Stimulated activated CD4-positive, alpha-beta T cell treated with anti-CD3 and anti-CD28 coated beads, TNF-alpha, amount 100 ng/mL, for 48 hours (primary cell): ENCODE measurements around the gene LRIT3.

Source experiments
- DNase-seq, 3 donors: peaks; one replicate each; pipeline ENCODE4 v3.0.0-alpha.2; 2020; ENCODE audit warnings: low read depth in 3 of 3

Gene LRIT3

GRCh38 chr4:109847896-109848442 lies at the start of gene LRIT3:
Gene LRIT3 (plus strand): TSS chr4:109848107. CDS start chr4:109848202, 95 bp downstream.
- DNase-seq: no peak

DNA sequence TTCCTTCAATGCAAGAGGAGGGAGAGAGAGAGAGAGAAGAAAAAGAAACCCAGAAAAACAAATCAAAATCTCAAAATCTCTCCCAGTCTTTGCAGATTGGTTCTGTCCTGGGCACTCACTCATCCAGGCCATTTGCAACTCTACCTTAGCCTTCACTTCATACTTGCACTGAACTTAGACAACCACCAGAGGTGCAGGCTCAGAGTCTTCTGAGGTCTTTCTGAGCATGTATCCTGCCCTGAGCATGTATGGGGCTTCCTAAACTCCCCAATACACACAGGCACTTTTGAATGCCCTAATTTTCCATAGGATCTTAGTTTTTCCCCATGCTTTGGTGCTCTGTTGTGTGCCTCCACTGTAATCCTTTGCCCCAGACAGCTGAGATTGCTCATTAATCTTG lies 49.0 kb upstream of the LRIT3 start:
- no peak for DNase-seq

- no peak for DNase-seq
Measured at GRCh38 chr4:109801099-109801789, 46.7 kb upstream of the LRIT3 start.

DNA sequence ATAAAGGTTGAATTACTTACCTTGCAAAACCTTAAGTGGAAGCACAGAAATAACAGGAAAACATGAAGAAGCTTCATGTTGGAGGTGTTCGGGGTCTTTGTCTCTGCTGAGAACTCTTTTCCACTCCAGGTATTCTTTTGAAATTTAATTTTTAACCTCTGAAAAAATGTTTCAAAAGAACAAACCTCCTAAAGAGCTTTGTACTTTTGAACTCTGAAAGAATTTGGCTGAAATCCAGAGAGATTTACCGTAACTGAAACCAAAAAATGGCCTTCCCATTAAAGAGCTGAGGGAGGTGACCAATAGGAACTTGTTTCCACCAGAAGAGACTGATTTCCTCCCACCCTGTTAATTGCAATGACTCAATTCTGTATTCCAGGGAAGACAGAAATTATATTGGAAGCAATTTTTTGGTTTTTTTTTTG lies 46.0 kb upstream of the LRIT3 start, which contains the start of gene CFI:
CFI (minus strand) TSS at position 105 of the 425 bp plus-strand sequence; CDS start at position 77, 28 bp downstream.
- DNase-seq: no peak

GRCh38 chr4:109803924-109804571 lies 43.9 kb upstream of the LRIT3 start:
- DNase-seq: no peak

DNA sequence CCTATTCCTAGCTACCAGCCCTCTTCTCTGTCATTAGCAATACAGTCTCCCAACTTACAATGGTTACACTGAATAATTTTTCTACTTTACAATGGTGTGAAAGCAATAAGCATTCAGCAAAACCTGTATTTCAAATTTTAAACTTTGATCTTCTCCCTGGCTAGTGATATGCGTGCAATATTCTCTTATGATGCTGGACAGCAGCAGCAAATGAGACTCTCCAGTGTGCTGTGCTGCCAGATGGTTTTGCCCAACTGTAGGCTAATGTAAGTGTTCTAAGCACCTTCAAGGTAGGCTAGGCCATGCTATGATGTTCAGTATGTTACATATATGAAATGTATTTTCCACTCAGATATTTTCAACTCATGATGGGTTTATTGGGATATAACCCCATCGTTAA lies 38.3 kb upstream of the LRIT3 start:
- no peak for DNase-seq

DNA sequence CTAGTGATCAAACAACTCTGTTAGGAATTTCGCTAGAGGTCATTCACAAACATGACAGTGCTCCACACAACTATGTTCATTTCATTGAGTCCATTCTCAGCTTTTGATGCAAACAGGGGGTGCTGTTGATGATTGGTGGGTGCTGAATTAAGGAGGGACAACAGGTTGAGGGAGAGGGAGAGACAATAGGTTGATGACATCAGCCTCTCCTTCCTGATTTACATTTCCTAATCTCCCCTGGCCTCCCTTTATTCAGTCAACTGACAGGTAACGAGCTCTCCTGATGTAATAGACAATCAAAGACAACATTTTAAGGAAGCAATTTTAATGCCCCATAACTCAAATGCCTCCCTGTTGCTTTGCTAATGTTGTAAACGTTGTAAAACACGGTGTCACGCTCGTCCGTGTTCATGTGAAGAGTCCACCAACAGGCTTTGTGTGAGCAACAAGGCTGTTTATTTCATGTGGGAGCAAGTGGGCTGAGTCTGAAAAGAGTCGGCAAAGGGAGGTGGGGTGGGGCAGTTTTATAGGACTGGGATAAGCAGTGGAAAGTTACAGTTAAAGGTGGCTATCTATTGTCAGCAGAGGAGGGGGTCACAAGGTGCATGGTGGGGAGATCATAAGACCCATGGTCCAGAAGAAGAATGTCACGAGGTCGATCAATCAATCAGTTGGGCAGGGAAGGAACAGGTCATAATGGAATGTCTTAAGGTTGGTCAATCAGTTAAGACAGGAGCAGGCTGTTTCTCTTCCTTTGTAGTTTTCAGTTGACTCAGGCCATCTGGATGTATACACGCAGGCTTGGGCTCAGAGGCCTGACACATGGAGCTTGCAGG lies 37.1 kb upstream of the LRIT3 start:
- no peak for DNase-seq

- DNase-seq: no peak
Measured at GRCh38 chr4:109811707-109812106, 36.2 kb upstream of the LRIT3 start.

DNA sequence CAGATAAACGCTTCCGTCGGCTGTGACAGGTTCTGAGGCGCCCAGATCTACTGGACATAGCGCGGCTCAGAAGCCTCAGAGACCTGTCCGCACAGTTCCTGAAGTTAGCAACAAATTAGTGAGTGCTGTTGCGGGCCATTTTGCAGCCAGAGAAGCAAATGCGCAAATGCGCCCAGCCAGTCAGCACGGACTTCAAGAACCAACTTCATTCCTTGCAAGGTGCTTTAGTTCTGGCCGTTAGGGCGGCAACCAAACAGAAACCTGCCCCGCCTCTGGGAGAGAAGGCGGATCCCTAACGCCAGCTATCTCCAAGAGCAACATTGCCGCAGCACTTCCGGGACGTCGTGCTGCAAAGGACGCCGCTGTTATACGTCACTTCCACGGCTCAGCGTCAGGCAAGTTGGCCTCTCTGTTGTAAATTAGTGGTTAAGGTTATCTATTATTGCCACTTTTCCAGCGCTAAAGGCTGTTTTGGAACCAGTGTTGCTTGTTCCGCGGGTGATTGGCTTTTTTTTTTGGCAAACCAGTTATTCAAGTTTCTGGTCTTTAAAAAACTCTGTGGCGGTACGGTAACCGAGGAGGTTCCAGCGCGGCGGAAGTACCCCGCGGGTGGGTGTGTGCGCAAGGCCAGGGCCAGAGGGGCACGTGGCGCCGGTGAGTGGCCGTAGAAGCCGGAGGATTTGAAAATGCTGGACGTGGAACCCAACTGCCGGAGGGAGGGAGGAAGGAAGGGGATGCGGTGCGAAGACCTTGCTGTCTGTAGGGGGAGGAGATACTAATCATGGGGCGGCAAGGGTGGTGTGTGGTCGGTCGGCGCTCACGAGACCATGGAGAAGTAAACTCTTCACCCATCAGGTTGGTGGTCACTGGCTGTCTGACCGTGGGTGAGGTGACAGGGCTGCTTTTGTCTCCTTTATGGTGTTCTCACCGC lies 32.5 kb upstream of the LRIT3 start, which contains the start of gene GAR1:
GAR1 (plus strand) TSS at position 612 of the 931 bp plus-strand sequence. CDS start 403 bp downstream, outside the sequence.
- peak; percentile 79 to 83 (median 80) for DNase-seq

DNA sequence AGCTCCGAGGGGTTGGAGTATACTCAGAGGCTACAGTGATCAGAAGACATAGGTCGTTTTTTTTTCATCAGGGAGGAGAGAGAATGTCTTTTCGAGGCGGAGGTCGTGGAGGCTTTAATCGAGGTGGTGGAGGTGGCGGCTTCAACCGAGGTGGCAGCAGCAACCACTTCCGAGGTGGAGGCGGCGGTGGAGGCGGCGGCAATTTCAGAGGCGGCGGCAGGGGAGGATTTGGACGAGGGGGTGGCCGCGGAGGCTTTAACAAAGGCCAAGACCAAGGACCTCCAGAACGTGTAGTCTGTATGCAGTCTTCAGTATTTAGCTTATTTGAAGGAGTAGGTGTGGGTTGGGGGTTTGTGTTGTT lies 31.8 kb upstream of the LRIT3 start:
- peak in 2 of 3 donors; percentile 1 to 25 for DNase-seq

DNA sequence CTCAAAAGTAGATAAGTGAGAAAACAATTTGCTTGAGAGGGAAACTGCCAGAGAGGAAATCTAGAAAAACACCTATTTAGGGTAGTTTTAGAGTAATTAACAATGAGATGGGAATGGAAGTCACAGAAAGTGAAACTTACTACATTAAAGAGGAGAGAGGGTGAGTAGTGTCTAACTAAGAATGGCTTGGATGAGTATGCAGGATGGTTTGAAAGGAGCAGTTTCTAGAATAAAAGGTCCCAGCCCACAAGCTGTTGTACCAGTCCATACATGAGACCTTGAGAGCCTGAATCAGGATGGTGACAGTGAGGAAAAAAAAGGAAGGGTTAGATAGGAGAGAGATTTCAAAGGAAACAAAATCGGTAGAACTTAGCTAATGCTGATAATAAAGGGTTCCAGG lies 31.0 kb upstream of the LRIT3 start:
- no peak for DNase-seq

DNA sequence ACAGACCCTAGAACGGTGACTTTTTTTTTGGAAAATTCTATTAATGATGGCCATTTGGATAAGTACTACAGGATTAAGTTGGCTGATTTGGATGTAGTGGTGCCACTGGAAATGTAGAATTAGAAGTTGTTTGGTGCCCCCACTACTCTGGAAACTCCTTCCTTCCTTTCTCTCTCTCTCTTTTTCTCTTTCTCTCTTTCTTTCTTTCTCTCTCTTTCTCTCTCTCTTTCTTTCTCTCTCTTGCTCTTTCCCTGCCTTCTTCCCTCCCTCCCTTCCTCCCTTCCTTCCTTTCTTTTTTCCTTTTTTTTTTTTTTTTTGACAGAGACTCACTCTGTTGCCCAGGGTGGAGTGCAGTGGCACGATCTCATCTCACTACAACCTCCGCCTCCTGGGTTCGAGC lies 29.6 kb upstream of the LRIT3 start:
- DNase-seq: no peak

GRCh38 chr4:109820563-109820962 lies 27.3 kb upstream of the LRIT3 start:
- no peak for DNase-seq

DNA sequence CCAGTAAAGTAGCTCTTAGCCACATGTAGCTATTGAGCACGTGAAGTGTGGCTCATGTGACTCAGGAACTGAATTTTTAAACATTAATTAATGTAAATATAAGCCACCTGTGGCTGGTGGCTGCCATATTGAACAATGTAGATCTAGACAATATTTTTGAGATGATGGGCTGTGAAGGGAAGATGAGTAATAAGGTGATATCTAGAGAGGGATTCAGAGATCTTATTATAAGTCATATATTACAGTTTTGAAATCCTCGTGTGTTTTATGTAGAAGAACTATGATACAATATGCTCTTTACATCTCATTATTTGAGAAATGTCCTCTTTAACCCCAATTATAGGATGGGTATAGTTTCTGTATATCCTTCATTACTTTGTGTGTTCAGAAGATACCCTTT lies 26.7 kb upstream of the LRIT3 start:
- no peak for DNase-seq

DNA sequence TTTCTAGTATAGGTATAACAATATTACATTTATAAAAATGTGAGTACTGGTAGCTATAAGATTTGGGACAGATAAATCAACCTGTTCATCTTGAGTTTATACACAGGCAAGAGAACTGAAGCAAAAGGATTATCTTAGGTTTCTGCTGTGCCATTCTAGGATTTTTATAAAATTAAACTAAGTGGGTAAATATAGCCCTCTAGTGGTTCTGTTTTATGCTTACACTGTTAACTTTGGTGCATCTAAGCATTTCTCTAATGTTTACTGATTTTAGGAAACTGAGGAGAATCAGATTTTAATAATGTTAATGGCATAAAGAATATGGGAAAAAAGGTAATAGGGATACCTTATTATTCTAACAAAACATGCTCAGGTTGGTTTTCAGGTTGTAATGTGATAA lies 21.2 kb upstream of the LRIT3 start:
- no peak for DNase-seq

- no peak for DNase-seq
Measured at GRCh38 chr4:109827672-109828071, 20.2 kb upstream of the LRIT3 start, which contains the start of gene RRH. Gene RRH (plus strand): TSS chr4:109827972. CDS start chr4:109828028, 56 bp downstream.

DNA sequence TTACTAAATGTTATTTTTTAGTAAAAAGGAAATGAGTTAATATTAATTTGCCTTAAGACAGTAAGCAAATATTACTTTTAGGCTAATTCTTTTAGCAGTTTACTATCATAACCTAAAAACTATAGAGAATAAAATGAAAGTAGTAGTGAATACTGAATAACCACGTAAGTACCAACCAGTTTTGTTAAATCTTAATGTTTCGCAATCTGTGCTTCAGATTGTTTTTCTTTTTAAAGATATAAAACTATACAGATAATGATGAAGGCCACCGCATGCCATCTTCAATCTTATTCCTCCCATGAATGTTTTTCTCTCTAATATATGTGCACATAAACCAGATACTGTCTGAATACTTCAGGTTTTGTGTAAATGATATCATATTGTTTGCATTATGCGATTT lies 14.2 kb upstream of the LRIT3 start:
- no peak for DNase-seq

GRCh38 chr4:109836985-109837384 lies 10.9 kb upstream of the LRIT3 start:
- DNase-seq: no peak

DNA sequence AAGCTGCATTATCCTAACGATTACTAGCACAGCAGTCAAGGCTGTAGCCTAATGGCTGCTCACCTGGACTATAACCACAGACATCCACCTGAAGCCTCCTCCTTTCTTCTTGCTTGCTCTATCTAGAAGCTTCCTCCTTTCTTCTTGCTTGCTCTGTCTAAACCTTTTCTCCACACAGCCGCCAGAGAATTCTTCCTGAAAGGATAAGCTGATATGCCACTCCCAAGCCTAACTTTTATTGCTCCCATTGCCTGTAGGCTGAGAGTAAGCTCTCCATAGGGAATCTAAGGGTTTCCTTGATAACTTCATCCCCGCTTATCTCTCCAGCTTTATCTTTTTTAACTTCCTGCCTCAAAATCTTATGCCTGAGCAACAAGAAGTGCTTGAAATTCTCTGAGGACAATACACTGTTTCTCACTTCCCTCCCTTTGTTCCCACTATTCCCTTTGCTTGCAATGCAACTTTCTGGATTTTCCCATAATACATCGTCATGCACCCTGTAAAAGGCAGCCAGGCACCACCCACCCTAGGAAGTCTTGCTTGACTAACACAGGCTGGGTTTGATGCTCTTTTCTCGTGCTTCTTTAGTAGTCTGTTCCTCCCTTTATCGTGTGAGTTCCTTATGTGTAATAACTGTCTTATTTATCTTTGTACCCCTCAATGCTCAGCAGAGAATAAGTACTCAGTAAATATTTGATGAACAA lies 1.4 kb upstream of the LRIT3 start:
- DNase-seq: no peak

GRCh38 chr4:109848501-109848900 lies 594 bp downstream of the LRIT3 start:
- DNase-seq: no peak
